COLO668 (cell line): ENCODE measurements around the gene ME1.
A peak's percentile ranks its signal among the peaks of the same experiment; 100 is the strongest.
"Not testable (repeated sequence)": the region's sequence is repeated elsewhere in the genome, so short reads cannot be mapped to it uniquely, and the experiment has no call there.

Experiments
- DNase-seq: peaks from one replicate; lab custom pipeline; 2025; ENCODE audit not compliant: unreplicated experiment; lab: John Stamatoyannopoulos, UW

Gene ME1

GRCh38 chr6:83430611-83431544 is at the start of gene ME1:
ME1 (minus strand) TSS chr6:83431051; CDS start chr6:83430954, 97 bp downstream.
- peak; percentile 68 for DNase-seq

GRCh38 chr6:83480470-83480869 is 49.6 kb upstream of the ME1 start:
- DNase-seq = no peak

- no peak for DNase-seq
Measured at GRCh38 chr6:83479389-83479788, 48.5 kb upstream of the ME1 start.

GRCh38 chr6:83476971-83477370 is 46.1 kb upstream of the ME1 start:
- no peak for DNase-seq

- no peak for DNase-seq
Measured at GRCh38 chr6:83474309-83474708, 43.5 kb upstream of the ME1 start.

GRCh38 chr6:83472767-83473166 is 41.9 kb upstream of the ME1 start:
- DNase-seq = no peak

- no peak for DNase-seq
Measured at GRCh38 chr6:83470587-83470986, 39.7 kb upstream of the ME1 start.

- no peak for DNase-seq
Measured at GRCh38 chr6:83470001-83470400, 39.1 kb upstream of the ME1 start.

- DNase-seq = no peak
Measured at GRCh38 chr6:83467620-83468036, 36.8 kb upstream of the ME1 start.

- DNase-seq = no peak
Measured at GRCh38 chr6:83466328-83466727, 35.5 kb upstream of the ME1 start.

GRCh38 chr6:83464381-83465140 is 33.7 kb upstream of the ME1 start:
- no peak for DNase-seq

GRCh38 chr6:83463886-83464285 is 33.0 kb upstream of the ME1 start:
- no peak for DNase-seq

- no peak for DNase-seq
Measured at GRCh38 chr6:83462524-83462923, 31.7 kb upstream of the ME1 start.

- DNase-seq = no peak
Measured at GRCh38 chr6:83461438-83461837, 30.6 kb upstream of the ME1 start.

GRCh38 chr6:83459663-83460062 is 28.8 kb upstream of the ME1 start:
- no peak for DNase-seq

GRCh38 chr6:83450015-83450414 is 19.2 kb upstream of the ME1 start:
- DNase-seq = not testable (repeated sequence)

GRCh38 chr6:83444086-83444699 is 13.3 kb upstream of the ME1 start:
- not testable (repeated sequence) for DNase-seq

- no peak for DNase-seq
Measured at GRCh38 chr6:83443516-83443915, 12.7 kb upstream of the ME1 start.

- no peak for DNase-seq
Measured at GRCh38 chr6:83442752-83443151, 11.9 kb upstream of the ME1 start.

GRCh38 chr6:83439201-83439600 is 8.3 kb upstream of the ME1 start:
- DNase-seq = no peak

GRCh38 chr6:83436674-83437073 is 5.8 kb upstream of the ME1 start:
- no peak for DNase-seq

- DNase-seq = no peak
Measured at GRCh38 chr6:83433177-83433576, 2.3 kb upstream of the ME1 start.
